H1 (cell line): ENCODE measurements around the gene ELAVL2.

Source experiments
- CTCF ChIP-seq, 3 experiments: IDR thresholded peaks; 1 replicate in 2 of 3; 2 replicates in 1 of 3; pipeline versions ENCODE4 v1.5.1 to v1.6.1; 2011; ENCODE audit warnings: low read length in 3 of 3, mild to moderate bottlenecking in 3 of 3, inconsistent platforms in 2 of 3, low read depth in 1 of 3, moderate library complexity in 1 of 3; ENCODE audit not compliant: insufficient read depth in 1 of 3; ENCODE audit errors: control extremely low read depth in 1 of 3
- EGR1 ChIP-seq: IDR thresholded peaks from 2 replicates; pipeline ENCODE4 v1.6.1; 2011; ENCODE audit warnings: low read depth, low read length, borderline replicate concordance
- EP300 ChIP-seq, 2 experiments: IDR thresholded peaks; 1 replicate in 1 of 2; 2 replicates in 1 of 2; pipeline ENCODE4 v1.6.1; 2011 to 2012; ENCODE audit warnings: low read depth in 2 of 2, low read length in 2 of 2, mild to moderate bottlenecking in 2 of 2, borderline replicate concordance in 1 of 2, inconsistent platforms in 1 of 2, moderate library complexity in 1 of 2
- EZH2 ChIP-seq: fragments of 200-600 bp; sonication (generic); IDR thresholded peaks from 2 replicates; pipeline ENCODE4 v1.7.1; 2012; ENCODE audit warnings: low read depth, mild to moderate bottlenecking, moderate library complexity, low read length, inconsistent platforms; ENCODE audit not compliant: severe bottlenecking
- POLR2A ChIP-seq, 2 experiments: IDR thresholded peaks; 1 replicate in 1 of 2; 2 replicates in 1 of 2; pipeline ENCODE4 v1.6.1; 2011; ENCODE audit warnings: low read depth in 2 of 2, low read length in 2 of 2, mild to moderate bottlenecking in 2 of 2; ENCODE audit errors: control extremely low read depth in 1 of 2
- POLR2AphosphoS5 ChIP-seq: IDR thresholded peaks from 2 replicates; pipeline ENCODE4 v1.6.1; 2011; ENCODE audit warnings: low read depth, low read length
- RBBP5 ChIP-seq: IDR thresholded peaks from 2 replicates; pipeline ENCODE4 v1.7.1; 2012; ENCODE audit warnings: low read depth, mild to moderate bottlenecking, inconsistent platforms, low read length, moderate library complexity, borderline replicate concordance
- RFX5 ChIP-seq: IDR thresholded peaks from 2 replicates; pipeline ENCODE4 v1.6.1; 2011; ENCODE audit warnings: low read depth, low read length, improper control_type of control experiment, borderline replicate concordance
- SP4 ChIP-seq: IDR thresholded peaks from 2 replicates; pipeline ENCODE4 v1.6.1; 2012; ENCODE audit warnings: low read length, inconsistent platforms
- TBP ChIP-seq: IDR thresholded peaks from 2 replicates; pipeline ENCODE4 v1.6.1; 2011; ENCODE audit warnings: low read depth, low read length, improper control_type of control experiment
- ZNF274 ChIP-seq: IDR thresholded peaks from 2 replicates; pipeline ENCODE4 v1.7.0; 2012; ENCODE audit warnings: low read length, borderline replicate concordance; ENCODE audit errors: extremely low read depth

GRCh38 chr9:23764219-23764618 is 61.8 kb downstream of the ELAVL2 start:
- TF ChIP-seq CTCF (IDR thresholded peaks at IDR 0.05; ENCODE audit: control extremely low read depth in 1 of 3, insufficient read depth in 1 of 3, low read depth in 1 of 3, low read length in 3 of 3) (no peak), RBBP5 (no peak), EZH2 (no peak), SP4 (no peak), EGR1 (no peak), ZNF274 (no peak), POLR2A (IDR thresholded peaks at IDR 0.05; ENCODE audit: control extremely low read depth in 1 of 2, low read depth in 2 of 2, low read length in 2 of 2) (no peak), POLR2AphosphoS5 (no peak), RFX5 (no peak), TBP (no peak), EP300 (IDR thresholded peaks at IDR 0.05; ENCODE audit: borderline replicate concordance in 1 of 2, low read depth in 2 of 2, low read length in 2 of 2) (no peak)
